ENCODE data around the gene TTC36.

TTC36 gene

DNA sequence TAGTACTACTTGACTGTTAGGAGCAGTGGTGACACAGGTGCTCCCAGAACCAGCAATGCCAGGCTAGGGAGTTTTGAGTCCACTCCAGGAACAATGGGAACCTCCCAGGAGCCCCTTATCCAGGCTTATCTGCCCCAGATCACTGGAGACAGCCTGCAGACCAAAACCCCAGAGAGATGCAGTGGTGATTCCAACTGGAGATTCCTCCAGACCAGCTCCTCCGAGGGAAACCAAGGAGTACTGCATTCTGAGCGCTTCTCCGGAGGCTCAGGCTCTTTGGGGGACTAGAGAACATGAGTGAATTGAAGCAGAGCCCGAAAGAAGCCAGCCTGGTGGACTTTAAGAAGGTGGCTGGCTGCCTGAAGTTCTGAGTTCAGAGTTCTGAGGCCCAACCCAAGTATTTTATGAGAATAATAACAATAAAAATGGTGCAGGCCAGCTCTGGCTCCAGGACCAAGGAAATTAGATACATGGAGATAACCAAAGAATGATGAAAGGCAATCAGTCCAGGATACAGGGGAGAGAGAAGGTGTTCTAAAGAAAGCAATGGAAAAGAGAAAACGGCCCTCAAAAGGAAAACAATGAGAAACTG, 2.4 kb downstream of the TTC36 start:
- Histone ChIP-seq H3K4me2 (peak overlapping the region; percentile 88), H3K79me2 (ENCODE audit: insufficient read depth, low read depth) (no peaks in the 10 kb centered on the region), H3K27ac (no peak overlapping the region), H3K9ac (peak overlapping the region; percentile 66; the same call in 1 of the 2 replicates), H3K4me1 (ENCODE audit: low read depth, poor library complexity, severe bottlenecking) (peaks cover 14% of the 10 kb centered on the region), H3K27me3 (ENCODE audit: insufficient read depth, low read depth) (no peaks in the 10 kb centered on the region), H3K36me3 (ENCODE audit: insufficient read depth) (no peaks in the 10 kb centered on the region), H3K4me3 (IDR thresholded peaks at IDR 0.05; ENCODE audit: insufficient read depth, low read depth, low read length) (no peak overlapping the region), H4K20me1 (ENCODE audit: insufficient read depth) (no peaks in the 10 kb centered on the region), H2AFZ (ENCODE audit: low read depth) (peak overlapping the region; percentile 71)
- TF ChIP-seq, protein P1, sequence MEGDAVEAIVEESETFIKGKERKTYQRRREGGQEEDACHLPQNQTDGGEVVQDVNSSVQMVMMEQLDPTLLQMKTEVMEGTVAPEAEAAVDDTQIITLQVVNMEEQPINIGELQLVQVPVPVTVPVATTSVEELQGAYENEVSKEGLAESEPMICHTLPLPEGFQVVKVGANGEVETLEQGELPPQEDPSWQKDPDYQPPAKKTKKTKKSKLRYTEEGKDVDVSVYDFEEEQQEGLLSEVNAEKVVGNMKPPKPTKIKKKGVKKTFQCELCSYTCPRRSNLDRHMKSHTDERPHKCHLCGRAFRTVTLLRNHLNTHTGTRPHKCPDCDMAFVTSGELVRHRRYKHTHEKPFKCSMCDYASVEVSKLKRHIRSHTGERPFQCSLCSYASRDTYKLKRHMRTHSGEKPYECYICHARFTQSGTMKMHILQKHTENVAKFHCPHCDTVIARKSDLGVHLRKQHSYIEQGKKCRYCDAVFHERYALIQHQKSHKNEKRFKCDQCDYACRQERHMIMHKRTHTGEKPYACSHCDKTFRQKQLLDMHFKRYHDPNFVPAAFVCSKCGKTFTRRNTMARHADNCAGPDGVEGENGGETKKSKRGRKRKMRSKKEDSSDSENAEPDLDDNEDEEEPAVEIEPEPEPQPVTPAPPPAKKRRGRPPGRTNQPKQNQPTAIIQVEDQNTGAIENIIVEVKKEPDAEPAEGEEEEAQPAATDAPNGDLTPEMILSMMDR (conservative IDR thresholded peaks at IDR 0.05; ENCODE audit: low read depth, low read length), result no peak

DNA sequence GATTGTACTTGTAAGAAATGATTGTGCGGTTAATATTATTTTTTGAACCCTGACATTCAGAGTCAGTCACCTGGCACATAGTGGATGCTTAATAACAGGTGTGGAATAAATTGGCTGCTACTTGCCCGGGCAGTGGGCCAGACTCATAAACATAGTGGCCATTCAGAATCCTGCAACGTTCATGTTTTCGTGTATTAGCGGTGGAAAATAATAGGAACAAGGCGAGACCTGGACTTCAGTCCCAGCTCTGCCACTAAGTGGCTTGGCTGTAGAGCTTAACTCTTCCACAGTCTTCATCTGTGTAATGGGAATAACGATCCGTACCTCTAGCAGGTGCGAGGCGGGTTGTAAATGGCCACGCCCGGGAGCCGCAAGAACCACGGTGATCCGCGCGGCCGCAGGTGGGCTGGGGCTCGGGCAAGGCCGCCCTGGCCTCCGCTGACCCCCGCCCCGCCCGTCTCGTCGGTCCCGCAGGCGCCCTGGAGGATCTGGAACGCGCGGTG, 3.0 kb downstream of the TTC36 start:
- no peaks in the 10 kb centered on the region for H4K20me1 ChIP-seq (ENCODE audit: insufficient read depth)
- peaks cover 14% of the 10 kb centered on the region for H3K4me1 ChIP-seq (ENCODE audit: low read depth, poor library complexity, severe bottlenecking)
- H2AFZ ChIP-seq (ENCODE audit: low read depth), result peak overlapping the region; percentile 71
- no peaks in the 10 kb centered on the region for H3K36me3 ChIP-seq (ENCODE audit: insufficient read depth)
- H3K4me3 ChIP-seq (IDR thresholded peaks at IDR 0.05; ENCODE audit: insufficient read depth, low read depth, low read length), result no peak overlapping the region
- no peaks in the 10 kb centered on the region for H3K79me2 ChIP-seq (ENCODE audit: insufficient read depth, low read depth)
- H3K27ac ChIP-seq, result no peak overlapping the region; the same call in 1 of the 2 replicates
- H3K27me3 ChIP-seq (ENCODE audit: insufficient read depth, low read depth), result no peaks in the 10 kb centered on the region
- TF ChIP-seq, protein P1 (conservative IDR thresholded peaks at IDR 0.05; ENCODE audit: low read depth, low read length), result no peak
- peak overlapping the region; percentile 88 for H3K4me2 ChIP-seq
- H3K9ac ChIP-seq, result peak overlapping the region; percentile 66

DNA sequence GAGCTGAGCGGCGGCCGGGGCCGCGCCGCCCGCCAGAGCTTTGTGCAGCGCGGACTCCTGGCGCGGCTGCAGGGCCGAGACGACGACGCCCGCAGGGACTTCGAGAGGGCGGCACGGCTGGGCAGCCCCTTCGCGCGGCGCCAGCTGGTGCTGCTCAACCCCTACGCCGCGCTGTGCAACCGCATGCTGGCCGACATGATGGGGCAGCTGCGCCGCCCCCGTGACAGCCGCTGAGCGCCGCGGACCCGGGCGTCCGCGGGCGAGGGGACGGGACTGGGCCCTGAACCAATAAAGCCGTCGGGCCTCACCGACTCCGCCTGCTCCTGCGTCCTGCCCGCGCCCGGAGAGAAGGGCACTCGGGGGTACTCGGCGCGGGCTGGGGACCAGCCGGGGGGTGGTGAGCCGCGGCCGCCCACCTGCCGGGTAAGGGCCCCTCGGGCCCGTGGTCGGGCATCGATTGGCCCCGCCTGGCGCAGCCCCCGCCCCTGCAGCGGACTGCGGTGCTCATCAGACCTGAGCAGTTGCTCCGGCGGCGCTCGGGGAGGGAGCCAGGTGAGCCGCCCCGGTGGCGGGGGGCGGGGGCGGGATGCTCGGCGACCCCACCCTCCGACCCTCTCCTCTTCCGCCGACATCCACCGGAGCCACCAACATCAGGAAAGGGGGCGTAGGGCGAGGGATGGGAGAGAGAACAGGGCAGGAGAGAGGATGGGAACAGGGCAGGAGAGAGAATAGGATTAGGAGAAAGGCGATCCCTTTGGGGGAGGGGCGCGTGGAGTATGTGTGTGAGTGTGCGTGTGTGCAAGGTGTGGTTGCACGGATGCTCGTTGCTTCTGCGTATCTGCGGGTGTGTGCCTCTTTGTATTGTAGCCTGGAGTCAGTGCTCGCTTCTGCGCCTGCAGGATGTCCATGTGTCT, 3.7 kb downstream of the TTC36 start, which contains the start of gene TMEM25:
TMEM25 (plus strand) TSS at position 510 of the 914 bp plus-strand sequence. CDS start 610 bp downstream, outside the sequence.
- Histone ChIP-seq H3K9ac (peak within 1 kb of the TSS; percentile 66), H4K20me1 (ENCODE audit: insufficient read depth) (no peaks in the 10 kb centered on the region), H3K4me3 (IDR thresholded peaks at IDR 0.05; ENCODE audit: insufficient read depth, low read depth, low read length) (no peak within 1 kb of the TSS), H2AFZ (ENCODE audit: low read depth) (peak within 1 kb of the TSS; percentile 71), H3K4me1 (ENCODE audit: low read depth, poor library complexity, severe bottlenecking) (peaks cover 14% of the 10 kb centered on the region), H3K27ac (no peak within 1 kb of the TSS; the same call in 1 of the 2 replicates), H3K4me2 (peak within 1 kb of the TSS; percentile 88), H3K36me3 (ENCODE audit: insufficient read depth) (no peaks in the 10 kb centered on the region), H3K79me2 (ENCODE audit: insufficient read depth, low read depth) (no peaks in the 10 kb centered on the region), H3K27me3 (ENCODE audit: insufficient read depth, low read depth) (no peaks in the 10 kb centered on the region)
- TF ChIP-seq, protein P1 (conservative IDR thresholded peaks at IDR 0.05; ENCODE audit: low read depth, low read length), result no peak

DNA sequence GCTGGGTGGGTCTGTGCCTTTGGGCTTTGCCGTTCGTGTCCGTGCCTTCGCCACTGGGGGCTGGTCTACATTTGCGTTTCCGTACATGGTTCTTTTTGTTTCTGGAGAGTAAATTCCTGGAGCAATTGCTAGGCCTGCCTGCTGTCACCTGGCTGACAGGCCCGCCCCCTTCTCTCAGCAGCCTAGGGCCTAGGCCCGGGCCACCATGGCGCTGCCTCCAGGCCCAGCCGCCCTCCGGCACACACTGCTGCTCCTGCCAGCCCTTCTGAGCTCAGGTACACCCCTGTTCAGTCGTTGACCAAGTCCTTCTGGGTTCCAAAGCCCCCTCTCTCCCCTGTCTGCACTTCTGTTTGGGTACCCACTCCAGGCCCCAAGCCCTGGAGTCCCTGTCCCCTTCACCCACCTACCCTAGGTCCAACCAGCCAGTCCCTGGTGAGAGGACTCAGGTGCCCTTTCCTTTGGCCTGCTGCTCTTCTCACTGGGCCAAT, 4.4 kb downstream of the TTC36 start:
- Histone ChIP-seq H2AFZ (ENCODE audit: low read depth) (peak overlapping the region; percentile 71; the same call in 1 of the 2 replicates), H3K27me3 (ENCODE audit: insufficient read depth, low read depth) (no peaks in the 10 kb centered on the region), H3K4me3 (IDR thresholded peaks at IDR 0.05; ENCODE audit: insufficient read depth, low read depth, low read length) (no peak overlapping the region), H3K36me3 (ENCODE audit: insufficient read depth) (no peaks in the 10 kb centered on the region), H4K20me1 (ENCODE audit: insufficient read depth) (no peaks in the 10 kb centered on the region), H3K27ac (no peak overlapping the region), H3K4me1 (ENCODE audit: low read depth, poor library complexity, severe bottlenecking) (peaks cover 14% of the 10 kb centered on the region), H3K4me2 (peak overlapping the region; percentile 18; the same call in 1 of the 2 replicates), H3K9ac (no peak overlapping the region), H3K79me2 (ENCODE audit: insufficient read depth, low read depth) (no peaks in the 10 kb centered on the region)
- TF ChIP-seq, protein P1 (conservative IDR thresholded peaks at IDR 0.05; ENCODE audit: low read depth, low read length), result no peak
